ENCODE results near the gene FDX2. TPM values are rescaled to one million over a fixed set of nuclear protein-coding genes. Genes with fewer than 3 reads are reported as not detected.

The FDX2 gene
- total RNA-seq, 4 donors from 2014 or later = 8.0 to 20.7 (median 12.3) TPM

DNA sequence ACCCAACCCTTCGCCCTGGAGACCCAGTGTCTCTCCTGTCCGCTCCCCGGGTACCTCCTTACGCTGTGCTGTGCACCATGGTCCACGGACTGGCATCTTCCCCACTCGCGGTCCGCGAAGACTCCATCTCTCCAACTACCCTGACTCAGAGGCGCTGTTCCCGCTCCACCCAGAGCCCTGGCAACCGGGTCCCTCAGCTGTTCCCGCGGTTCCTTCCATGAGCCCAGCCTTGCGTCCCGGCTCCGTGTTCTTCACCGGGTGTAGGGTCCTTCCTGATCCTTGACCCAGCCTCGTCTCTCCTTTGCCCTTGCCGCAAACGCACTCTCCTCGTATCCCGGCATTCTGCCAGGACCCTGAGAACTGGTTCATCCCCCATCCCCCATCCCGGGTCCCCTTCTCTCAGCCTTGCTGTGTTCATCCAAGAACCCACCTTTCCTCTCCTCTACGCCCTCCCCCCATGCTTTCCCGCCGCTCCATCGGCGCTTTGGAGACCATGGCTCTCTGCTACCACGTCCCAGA lies 25.4 kb downstream of the FDX2 start:
- Histone ChIP-seq H3K4me3 (peak overlapping the region; percentile 20 to 66 (median 41)), H3K27ac (peak overlapping the region in 1 of 4 donors; percentile 52), H3K27me3 (peaks cover 24 to 87% (median 39%) of the 10 kb centered on the region in 4 donors), H3K36me3 (peaks cover 0 to 6% (median 0%) of the 10 kb centered on the region in 3 donors), H3K9me3 (no peaks in the 10 kb centered on the region), H3K4me1 (peaks cover 66 to 100% (median 70%) of the 10 kb centered on the region in 3 donors)
- intact Hi-C loops (cut with DNase I) = no loop called here
- TF ChIP-seq POLR2A (IDR thresholded peaks at IDR 0.05) = no peak
- TF ChIP-seq, protein P1, sequence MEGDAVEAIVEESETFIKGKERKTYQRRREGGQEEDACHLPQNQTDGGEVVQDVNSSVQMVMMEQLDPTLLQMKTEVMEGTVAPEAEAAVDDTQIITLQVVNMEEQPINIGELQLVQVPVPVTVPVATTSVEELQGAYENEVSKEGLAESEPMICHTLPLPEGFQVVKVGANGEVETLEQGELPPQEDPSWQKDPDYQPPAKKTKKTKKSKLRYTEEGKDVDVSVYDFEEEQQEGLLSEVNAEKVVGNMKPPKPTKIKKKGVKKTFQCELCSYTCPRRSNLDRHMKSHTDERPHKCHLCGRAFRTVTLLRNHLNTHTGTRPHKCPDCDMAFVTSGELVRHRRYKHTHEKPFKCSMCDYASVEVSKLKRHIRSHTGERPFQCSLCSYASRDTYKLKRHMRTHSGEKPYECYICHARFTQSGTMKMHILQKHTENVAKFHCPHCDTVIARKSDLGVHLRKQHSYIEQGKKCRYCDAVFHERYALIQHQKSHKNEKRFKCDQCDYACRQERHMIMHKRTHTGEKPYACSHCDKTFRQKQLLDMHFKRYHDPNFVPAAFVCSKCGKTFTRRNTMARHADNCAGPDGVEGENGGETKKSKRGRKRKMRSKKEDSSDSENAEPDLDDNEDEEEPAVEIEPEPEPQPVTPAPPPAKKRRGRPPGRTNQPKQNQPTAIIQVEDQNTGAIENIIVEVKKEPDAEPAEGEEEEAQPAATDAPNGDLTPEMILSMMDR (IDR thresholded peaks at IDR 0.05) = no peak
- DNase-seq = no peak
- WGBS, 2 donors = 1 to 3% methylated on average over 30 of the region's 30 CpGs

DNA sequence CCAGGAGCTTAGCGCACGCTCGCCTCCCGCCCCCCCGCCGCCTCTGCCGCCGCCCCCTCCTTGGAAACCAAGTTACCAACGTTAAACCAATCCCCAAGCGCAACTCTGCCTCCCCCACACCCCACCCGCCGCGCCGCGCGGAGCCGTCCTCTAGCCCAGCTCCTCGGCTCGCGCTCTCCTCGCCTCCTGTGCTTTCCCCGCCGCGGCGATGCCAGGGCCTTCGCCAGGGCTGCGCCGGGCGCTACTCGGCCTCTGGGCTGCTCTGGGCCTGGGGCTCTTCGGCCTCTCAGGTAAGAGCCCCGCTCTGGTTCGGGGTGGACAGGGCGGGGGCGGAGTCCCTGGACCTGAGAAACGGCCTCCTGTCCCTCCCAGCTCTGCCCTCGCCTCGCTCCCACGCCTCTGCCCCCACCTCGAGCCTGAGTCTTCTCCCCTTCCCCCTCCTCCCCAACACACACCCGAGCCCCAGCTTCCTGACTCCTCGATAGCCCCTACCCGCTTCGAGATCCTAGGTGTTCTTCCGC lies 25.9 kb downstream of the FDX2 start, which contains the start of gene ICAM5:
ICAM5 (plus strand) TSS at position 117 of the 521 bp plus-strand sequence; CDS start at position 209, 92 bp downstream.
- H3K27me3 ChIP-seq = peaks cover 19 to 82% (median 36%) of the 10 kb centered on the region in 4 donors
- 0 to 1% methylated on average over 8 to 12 of the region's 45 CpGs for WGBS, 2 donors
- H3K9me3 ChIP-seq = no peaks in the 10 kb centered on the region
- intact Hi-C loops (cut with DNase I) = no loop called here
- H3K4me3 ChIP-seq = peak within 1 kb of the TSS; percentile 20 to 66 (median 41)
- peak within 1 kb of the TSS in 2 of 4 donors; percentile 41 to 52 for H3K27ac ChIP-seq
- peaks cover 62 to 100% (median 65%) of the 10 kb centered on the region in 3 donors for H3K4me1 ChIP-seq
- no peak for DNase-seq
- TF ChIP-seq, protein P1 (IDR thresholded peaks at IDR 0.05) = no peak
- no peak for TF ChIP-seq POLR2A (IDR thresholded peaks at IDR 0.05)
- peaks cover 0 to 11% (median under 1%) of the 10 kb centered on the region in 3 donors for H3K36me3 ChIP-seq

DNA sequence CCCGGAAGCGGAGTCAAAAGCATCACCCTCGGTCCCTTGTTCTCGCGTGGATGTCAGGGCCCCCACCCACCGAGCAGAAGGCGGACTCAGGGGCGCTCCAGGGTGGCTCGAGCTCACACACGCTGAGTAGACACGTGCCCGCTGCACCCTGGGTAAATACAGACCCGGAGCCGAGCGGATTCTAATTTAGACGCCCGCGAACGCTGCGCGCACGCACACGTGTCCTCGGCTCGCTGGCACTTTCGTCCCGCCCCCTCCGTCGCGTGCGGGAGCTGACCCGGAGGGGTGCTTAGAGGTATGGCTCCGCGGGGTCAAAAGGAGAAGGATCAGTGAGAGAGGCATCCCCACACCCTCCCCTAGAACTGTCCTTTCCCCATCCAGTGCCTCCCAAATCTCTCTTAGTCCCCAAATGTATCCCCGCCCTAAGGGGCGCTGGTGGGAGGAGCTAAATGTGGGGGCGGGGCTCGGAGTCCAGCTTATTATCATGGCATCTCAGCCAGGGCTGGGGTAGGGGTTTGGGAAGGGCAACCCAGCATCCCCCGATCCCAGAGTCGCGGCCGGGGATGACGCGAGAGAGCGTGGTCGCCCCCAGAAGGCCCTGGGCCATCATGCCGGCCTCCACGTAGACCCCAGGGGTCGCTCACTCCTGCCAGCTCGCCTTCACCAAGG lies 26.5 kb downstream of the FDX2 start:
- Histone ChIP-seq H3K36me3 (peaks cover 0 to 17% (median 6%) of the 10 kb centered on the region in 3 donors), H3K4me3 (peak overlapping the region; percentile 20 to 66 (median 41)), H3K27ac (peak overlapping the region in 1 of 4 donors; percentile 41), H3K27me3 (peaks cover 15 to 77% (median 31%) of the 10 kb centered on the region in 4 donors), H3K4me1 (peaks cover 62 to 94% (median 65%) of the 10 kb centered on the region in 3 donors), H3K9me3 (no peaks in the 10 kb centered on the region)
- TF ChIP-seq, protein P1 (IDR thresholded peaks at IDR 0.05) = no peak
- TF ChIP-seq POLR2A (IDR thresholded peaks at IDR 0.05) = no peak
- intact Hi-C loops (cut with DNase I) = no loop called here
- no peak for DNase-seq
- WGBS, 2 donors = 1 to 2% methylated on average over 11 to 20 of the region's 50 CpGs

DNA sequence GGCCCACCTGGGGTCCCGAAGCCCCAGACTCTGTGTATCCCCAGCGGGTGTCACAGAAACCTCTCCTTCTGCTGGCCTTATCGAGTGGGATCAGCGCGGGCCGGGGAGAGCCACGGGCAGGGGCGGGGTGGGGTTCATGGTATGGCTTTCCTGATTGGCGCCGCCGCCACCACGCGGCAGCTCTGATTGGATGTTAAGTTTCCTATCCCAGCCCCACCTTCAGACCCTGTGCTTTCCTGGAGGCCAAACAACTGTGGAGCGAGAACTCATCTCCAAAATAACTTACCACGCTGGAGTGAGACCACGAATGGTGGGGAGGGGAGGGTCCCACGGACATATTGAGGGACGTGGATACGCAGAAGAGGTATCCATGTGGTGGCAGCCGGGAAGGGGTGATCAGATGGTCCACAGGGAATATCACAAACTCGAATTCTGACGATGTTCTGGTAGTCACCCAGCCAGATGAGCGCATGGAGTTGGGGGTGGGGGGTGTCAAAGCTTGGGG lies 27.1 kb downstream of the FDX2 start:
- peaks cover 0 to 23% (median 11%) of the 10 kb centered on the region in 3 donors for H3K36me3 ChIP-seq
- WGBS, 2 donors = 8 to 10% methylated on average over 2 to 8 of the region's 23 CpGs
- peak overlapping the region; percentile 20 to 66 (median 41) for H3K4me3 ChIP-seq
- peaks cover 11 to 74% (median 27%) of the 10 kb centered on the region in 4 donors for H3K27me3 ChIP-seq
- H3K4me1 ChIP-seq = peaks cover 62 to 92% (median 65%) of the 10 kb centered on the region in 3 donors
- DNase-seq = no peak
- H3K9me3 ChIP-seq = no peaks in the 10 kb centered on the region
- peak overlapping the region in 1 of 4 donors; percentile 41 for H3K27ac ChIP-seq
- intact Hi-C loops (cut with DNase I) = no loop called here
- no peak for TF ChIP-seq POLR2A (IDR thresholded peaks at IDR 0.05)
- TF ChIP-seq, protein P1 (IDR thresholded peaks at IDR 0.05) = no peak
